Stomach smooth muscle (tissue), 2 donors: ENCODE results near the gene MSI2.

Experiments
- H3K27ac ChIP-seq: one replicate; pipeline ENCODE4 v1.7.0; 2013; ENCODE audit warnings: mild to moderate bottlenecking, low read length, inconsistent platforms
- H3K27me3 ChIP-seq, 2 donors: one replicate each; pipeline ENCODE4 v1.7.0; 2013; ENCODE audit warnings: low read length in 2 of 2; ENCODE audit not compliant: insufficient read depth in 2 of 2, control insufficient read depth in 1 of 2
- H3K36me3 ChIP-seq, 2 donors: one replicate each; pipeline ENCODE4 v1.7.0; 2013; ENCODE audit warnings: low read length in 2 of 2; ENCODE audit not compliant: control insufficient read depth in 2 of 2, insufficient read depth in 2 of 2
- H3K4me1 ChIP-seq: one replicate; pipeline ENCODE4 v1.7.0; 2013; ENCODE audit warnings: low read length; ENCODE audit not compliant: control insufficient read depth, insufficient read depth
- H3K4me3 ChIP-seq, 2 donors: one replicate each; pipeline ENCODE4 v1.7.0; 2013; ENCODE audit warnings: low read length in 2 of 2
- H3K9ac ChIP-seq, 2 donors: one replicate each; pipeline ENCODE4 v1.7.0; 2013; ENCODE audit warnings: low read length in 2 of 2, mild to moderate bottlenecking in 1 of 2
- H3K9me3 ChIP-seq, 2 donors: one replicate each; pipeline ENCODE4 v1.7.0; 2013; ENCODE audit warnings: low read length in 2 of 2; ENCODE audit not compliant: control insufficient read depth in 2 of 2
- donor health status: healthy.
- donor health status: Pancreatic carcinoma.

Gene MSI2

GRCh38 chr17:57679906-57680695 lies 423.8 kb downstream of the MSI2 start:
- Histone ChIP-seq H3K4me1 (no peaks in the 10 kb centered on the region), H3K4me3 (no peak overlapping the region), H3K27me3 (no peaks in the 10 kb centered on the region), H3K27ac (no peak overlapping the region), H3K36me3 (peaks cover 0 to 9% of the 10 kb centered on the region in 2 donors), H3K9ac (no peak overlapping the region), H3K9me3 (no peaks in the 10 kb centered on the region)

DNA sequence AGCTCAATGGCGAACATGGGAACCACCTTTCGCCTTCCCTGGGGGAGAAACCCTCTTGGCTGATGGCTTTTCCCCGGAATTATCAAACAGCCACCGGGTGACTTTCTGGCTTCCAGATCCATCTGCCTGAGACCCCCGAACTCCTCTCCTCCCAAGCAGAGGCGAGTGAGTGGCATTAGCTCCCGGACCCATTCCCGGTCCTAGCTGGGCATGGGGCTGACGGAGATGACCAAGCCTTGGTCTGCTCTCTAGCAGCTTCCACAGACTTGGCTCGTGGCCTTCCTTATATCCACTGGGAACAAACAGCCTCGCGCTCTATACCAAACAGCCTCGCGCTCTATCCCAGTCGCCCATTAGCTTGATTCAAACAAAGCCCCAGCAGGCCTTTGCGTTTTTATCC lies 426.4 kb downstream of the MSI2 start:
- H3K36me3 ChIP-seq = peaks cover 0 to 5% of the 10 kb centered on the region in 2 donors
- H3K27me3 ChIP-seq = no peaks in the 10 kb centered on the region
- no peak overlapping the region for H3K9ac ChIP-seq
- H3K4me3 ChIP-seq = no peak overlapping the region
- H3K9me3 ChIP-seq = no peaks in the 10 kb centered on the region
- no peak overlapping the region for H3K27ac ChIP-seq
- H3K4me1 ChIP-seq = no peaks in the 10 kb centered on the region

- Histone ChIP-seq H3K4me1 (no peaks in the 10 kb centered on the region), H3K36me3 (peaks cover 0 to 2% of the 10 kb centered on the region in 2 donors), H3K27ac (no peak overlapping the region), H3K9me3 (no peaks in the 10 kb centered on the region), H3K27me3 (no peaks in the 10 kb centered on the region), H3K4me3 (no peak overlapping the region), H3K9ac (no peak overlapping the region)
Observed at GRCh38 chr17:57684711-57685498, 428.6 kb downstream of the MSI2 start.

- no peak overlapping the region for H3K27ac ChIP-seq
- peaks cover 0 to 2% of the 10 kb centered on the region in 2 donors for H3K36me3 ChIP-seq
- H3K9ac ChIP-seq = no peak overlapping the region
- no peaks in the 10 kb centered on the region for H3K9me3 ChIP-seq
- no peaks in the 10 kb centered on the region for H3K4me1 ChIP-seq
- no peaks in the 10 kb centered on the region for H3K27me3 ChIP-seq
- H3K4me3 ChIP-seq = no peak overlapping the region
Observed at GRCh38 chr17:57685499-57686132, 429.3 kb downstream of the MSI2 start.

- Histone ChIP-seq H3K4me1 (no peaks in the 10 kb centered on the region), H3K27ac (no peak overlapping the region), H3K27me3 (no peaks in the 10 kb centered on the region), H3K36me3 (peaks cover 0 to 2% of the 10 kb centered on the region in 2 donors), H3K4me3 (no peak overlapping the region), H3K9ac (no peak overlapping the region), H3K9me3 (no peaks in the 10 kb centered on the region)
Observed at GRCh38 chr17:57687642-57688041, 431.3 kb downstream of the MSI2 start.

DNA sequence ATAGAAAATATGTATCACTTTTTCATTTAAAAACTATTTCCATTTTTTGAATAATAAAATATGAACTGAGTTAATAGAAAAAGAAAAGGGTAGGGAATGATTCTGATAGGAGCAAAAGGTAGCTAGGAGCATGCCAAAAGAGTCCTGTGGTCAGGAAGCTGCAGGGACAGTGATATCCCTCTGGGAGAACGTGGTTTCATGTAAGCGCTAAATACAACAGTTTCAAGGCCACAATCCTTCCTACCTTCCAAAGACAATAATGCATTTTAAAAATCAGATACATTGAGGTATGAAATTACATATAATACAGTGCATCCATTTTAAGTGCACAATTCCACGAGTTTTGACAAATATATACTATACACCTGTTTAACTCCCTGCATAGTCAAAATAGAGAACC lies 432.9 kb downstream of the MSI2 start:
- no peaks in the 10 kb centered on the region for H3K36me3 ChIP-seq
- H3K27me3 ChIP-seq = no peaks in the 10 kb centered on the region
- H3K27ac ChIP-seq = no peak overlapping the region
- no peaks in the 10 kb centered on the region for H3K9me3 ChIP-seq
- no peak overlapping the region for H3K4me3 ChIP-seq
- no peak overlapping the region for H3K9ac ChIP-seq
- no peaks in the 10 kb centered on the region for H3K4me1 ChIP-seq

DNA sequence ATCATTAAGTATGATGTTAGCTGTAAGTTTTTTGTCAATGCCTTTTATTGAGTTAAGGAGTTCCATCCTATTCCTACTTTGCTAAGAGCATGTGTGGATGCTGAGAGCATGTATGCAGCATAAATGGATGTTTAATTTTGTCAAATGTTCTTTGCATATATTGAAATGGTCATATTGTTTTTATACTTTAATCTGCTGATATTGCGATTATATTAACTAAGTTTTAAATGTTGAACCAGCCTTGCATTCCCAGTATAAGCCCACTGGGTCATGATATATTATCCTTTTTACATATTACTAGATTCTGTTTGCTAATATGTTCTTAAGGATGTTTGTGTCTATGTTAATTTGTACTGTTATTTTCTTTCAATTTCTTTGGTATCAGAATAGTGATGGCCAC lies 435.6 kb downstream of the MSI2 start:
- H3K27me3 ChIP-seq = no peaks in the 10 kb centered on the region
- no peak overlapping the region for H3K27ac ChIP-seq
- no peaks in the 10 kb centered on the region for H3K36me3 ChIP-seq
- no peak overlapping the region for H3K9ac ChIP-seq
- H3K4me1 ChIP-seq = no peaks in the 10 kb centered on the region
- no peak overlapping the region for H3K4me3 ChIP-seq
- H3K9me3 ChIP-seq = no peaks in the 10 kb centered on the region

GRCh38 chr17:57692770-57693169 lies 436.4 kb downstream of the MSI2 start:
- H3K9ac ChIP-seq = no peak overlapping the region
- H3K9me3 ChIP-seq = no peaks in the 10 kb centered on the region
- peaks cover 0 to 2% of the 10 kb centered on the region in 2 donors for H3K27me3 ChIP-seq
- no peak overlapping the region for H3K4me3 ChIP-seq
- no peaks in the 10 kb centered on the region for H3K36me3 ChIP-seq
- no peak overlapping the region for H3K27ac ChIP-seq
- no peaks in the 10 kb centered on the region for H3K4me1 ChIP-seq

- no peaks in the 10 kb centered on the region for H3K4me1 ChIP-seq
- no peak overlapping the region for H3K4me3 ChIP-seq
- no peaks in the 10 kb centered on the region for H3K9me3 ChIP-seq
- no peak overlapping the region for H3K27ac ChIP-seq
- H3K9ac ChIP-seq = no peak overlapping the region
- H3K27me3 ChIP-seq = peaks cover 2 to 7% of the 10 kb centered on the region in 2 donors
- H3K36me3 ChIP-seq = no peaks in the 10 kb centered on the region
Observed at GRCh38 chr17:57694051-57694450, 437.7 kb downstream of the MSI2 start.

GRCh38 chr17:57696050-57696449 lies 439.7 kb downstream of the MSI2 start:
- Histone ChIP-seq H3K36me3 (no peaks in the 10 kb centered on the region), H3K4me1 (no peaks in the 10 kb centered on the region), H3K9ac (no peak overlapping the region), H3K9me3 (no peaks in the 10 kb centered on the region), H3K27me3 (peaks cover 2 to 9% of the 10 kb centered on the region in 2 donors), H3K27ac (no peak overlapping the region), H3K4me3 (no peak overlapping the region)
